HEK293 (cell line): ENCODE measurements around the gene PIANP.

ENCODE experiments used
- CTCF ChIA-PET: fragments of 350-600 bp; formaldehyde crosslinking; extraction: SDS; loops from one replicate; lab custom pipeline; 2021; ENCODE audit warnings: antibody characterized with exemption; lab: Yijun Ruan, JAX
- POLR2A ChIA-PET: fragments of 300-600 bp; formaldehyde crosslinking; extraction: SDS; loops from one replicate; lab custom pipeline; 2020; ENCODE audit warnings: antibody characterized with exemption, inconsistent platforms; lab: Yijun Ruan, JAX
- H3K27ac ChIP-seq: fragments of 200-500 bp; sonication (Bioruptor generic); 2 replicates; pipeline ENCODE4 v1.5.1; 2014; ENCODE audit warnings: low read depth, low read length, control low read depth, inconsistent platforms; ENCODE audit errors: extremely low read depth
- H3K36me3 ChIP-seq, 2 experiments: fragments of 200-500 bp in 1 of 2; sonication (Bioruptor generic) in 1 of 2; 1 replicate in 1 of 2; 2 replicates in 1 of 2; pipeline ENCODE4 v1.5.1; 2014 to 2017; ENCODE audit warnings: inconsistent platforms in 2 of 2, low read length in 2 of 2; ENCODE audit not compliant: control insufficient read depth in 2 of 2, insufficient read depth in 1 of 2
- H3K4me1 ChIP-seq: fragments of 200-500 bp; sonication (Bioruptor generic); 2 replicates; pipeline ENCODE4 v1.5.1; 2014; ENCODE audit warnings: mild to moderate bottlenecking, low read length, inconsistent platforms; ENCODE audit not compliant: control insufficient read depth, insufficient read depth
- H3K4me3 ChIP-seq: 2 replicates; pipeline ENCODE4 v1.5.1; 2011; ENCODE audit warnings: low read depth, mild to moderate bottlenecking, control low read depth, low read length, moderate library complexity
- H3K9me3 ChIP-seq: fragments of 200-500 bp; sonication (Bioruptor generic); 2 replicates; pipeline ENCODE4 v1.5.1; 2014; ENCODE audit warnings: low read depth, low read length, inconsistent platforms; ENCODE audit not compliant: control insufficient read depth, insufficient read depth
- YY1 ChIP-seq: fragments of 450-650 bp; formaldehyde crosslinking; IDR thresholded peaks from 2 replicates; pipeline ENCODE4 v1.5.1; 2018; ENCODE audit warnings: missing biosample characterization, missing genetic modification characterization
- YY2 ChIP-seq: fragments of 450-650 bp; formaldehyde crosslinking; IDR thresholded peaks from 2 replicates; pipeline ENCODE4 v1.5.1; 2016; ENCODE audit warnings: missing biosample characterization, missing genetic modification characterization
- ZNF121 ChIP-seq: fragments of 450-650 bp; formaldehyde crosslinking; IDR thresholded peaks from 2 replicates; pipeline ENCODE4 v1.5.1; 2016; ENCODE audit warnings: missing biosample characterization, missing genetic modification characterization
- ZNF555 ChIP-seq: fragments of 450-650 bp; formaldehyde crosslinking; conservative IDR thresholded peaks from 2 replicates; pipeline ENCODE4 v1.5.1; 2017; ENCODE audit warnings: missing biosample characterization, mild to moderate bottlenecking, missing genetic modification characterization, inconsistent platforms
- ZNF561 ChIP-seq: fragments of 450-650 bp; IDR thresholded peaks from 2 replicates; pipeline ENCODE4 v1.5.1; 2018; ENCODE audit warnings: missing biosample characterization, missing genetic modification characterization, borderline replicate concordance
- TF ChIP-seq, protein P1 (sequence below): fragments of 450-650 bp; formaldehyde crosslinking; IDR thresholded peaks from 2 replicates; pipeline ENCODE4 v1.5.1; 2016; ENCODE audit warnings: missing biosample characterization, missing genetic modification characterization
- TF ChIP-seq, protein P2 (sequence below): fragments of 450-650 bp; formaldehyde crosslinking; optimal IDR thresholded peaks from 2 replicates; pipeline ENCODE3; 2016; ENCODE audit warnings: missing biosample characterization, mild to moderate bottlenecking, missing genetic modification characterization
- TF ChIP-seq, protein P3 (sequence below): IDR thresholded peaks from 2 replicates; pipeline ENCODE4 v1.6.1; 2011; ENCODE audit warnings: mild to moderate bottlenecking, low read depth, low read length, borderline replicate concordance
- TF ChIP-seq, protein P4 (sequence below): fragments of 450-650 bp; formaldehyde crosslinking; IDR thresholded peaks from 2 replicates; pipeline ENCODE4 v1.5.1; 2016; ENCODE audit warnings: missing biosample characterization, missing genetic modification characterization
- TF ChIP-seq, protein P5 (sequence below): fragments of 450-650 bp; formaldehyde crosslinking; IDR thresholded peaks from 2 replicates; pipeline ENCODE4 v1.5.1; 2016; ENCODE audit warnings: missing biosample characterization, missing genetic modification characterization, borderline replicate concordance

Gene PIANP

DNA sequence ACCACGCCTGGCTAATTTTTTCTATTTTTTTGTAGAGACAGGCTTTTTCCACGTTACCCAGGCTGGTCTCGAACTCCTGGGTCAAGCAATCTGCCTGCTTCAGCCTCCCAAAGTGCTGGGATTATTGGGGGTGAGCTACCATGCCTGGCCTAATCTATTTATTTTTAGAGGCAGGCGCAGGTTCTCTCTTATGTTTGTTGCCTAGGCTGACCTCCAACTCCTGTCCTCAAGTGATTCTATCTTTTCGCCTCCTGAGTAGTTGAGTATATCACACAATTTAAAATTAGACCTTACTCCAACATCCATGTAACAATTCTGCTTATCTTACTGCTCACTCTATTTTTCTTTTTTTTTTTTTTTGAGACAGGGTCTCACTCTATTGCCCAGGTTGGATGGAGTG is 46.6 kb downstream of the PIANP start (continued):
- TF ChIP-seq, protein P1, sequence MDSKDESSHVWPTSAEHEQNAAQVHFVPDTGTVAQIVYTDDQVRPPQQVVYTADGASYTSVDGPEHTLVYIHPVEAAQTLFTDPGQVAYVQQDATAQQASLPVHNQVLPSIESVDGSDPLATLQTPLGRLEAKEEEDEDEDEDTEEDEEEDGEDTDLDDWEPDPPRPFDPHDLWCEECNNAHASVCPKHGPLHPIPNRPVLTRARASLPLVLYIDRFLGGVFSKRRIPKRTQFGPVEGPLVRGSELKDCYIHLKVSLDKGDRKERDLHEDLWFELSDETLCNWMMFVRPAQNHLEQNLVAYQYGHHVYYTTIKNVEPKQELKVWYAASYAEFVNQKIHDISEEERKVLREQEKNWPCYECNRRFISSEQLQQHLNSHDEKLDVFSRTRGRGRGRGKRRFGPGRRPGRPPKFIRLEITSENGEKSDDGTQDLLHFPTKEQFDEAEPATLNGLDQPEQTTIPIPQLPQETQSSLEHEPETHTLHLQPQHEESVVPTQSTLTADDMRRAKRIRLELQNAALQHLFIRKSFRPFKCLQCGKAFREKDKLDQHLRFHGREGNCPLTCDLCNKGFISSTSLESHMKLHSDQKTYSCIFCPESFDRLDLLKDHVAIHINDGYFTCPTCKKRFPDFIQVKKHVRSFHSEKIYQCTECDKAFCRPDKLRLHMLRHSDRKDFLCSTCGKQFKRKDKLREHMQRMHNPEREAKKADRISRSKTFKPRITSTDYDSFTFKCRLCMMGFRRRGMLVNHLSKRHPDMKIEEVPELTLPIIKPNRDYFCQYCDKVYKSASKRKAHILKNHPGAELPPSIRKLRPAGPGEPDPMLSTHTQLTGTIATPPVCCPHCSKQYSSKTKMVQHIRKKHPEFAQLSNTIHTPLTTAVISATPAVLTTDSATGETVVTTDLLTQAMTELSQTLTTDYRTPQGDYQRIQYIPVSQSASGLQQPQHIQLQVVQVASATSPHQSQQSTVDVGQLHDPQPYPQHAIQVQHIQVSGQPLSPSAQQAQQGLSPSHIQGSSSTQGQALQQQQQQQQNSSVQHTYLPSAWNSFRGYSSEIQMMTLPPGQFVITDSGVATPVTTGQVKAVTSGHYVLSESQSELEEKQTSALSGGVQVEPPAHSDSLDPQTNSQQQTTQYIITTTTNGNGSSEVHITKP (tag by site-specific recombination): no peak
- TF ChIP-seq, protein P2, sequence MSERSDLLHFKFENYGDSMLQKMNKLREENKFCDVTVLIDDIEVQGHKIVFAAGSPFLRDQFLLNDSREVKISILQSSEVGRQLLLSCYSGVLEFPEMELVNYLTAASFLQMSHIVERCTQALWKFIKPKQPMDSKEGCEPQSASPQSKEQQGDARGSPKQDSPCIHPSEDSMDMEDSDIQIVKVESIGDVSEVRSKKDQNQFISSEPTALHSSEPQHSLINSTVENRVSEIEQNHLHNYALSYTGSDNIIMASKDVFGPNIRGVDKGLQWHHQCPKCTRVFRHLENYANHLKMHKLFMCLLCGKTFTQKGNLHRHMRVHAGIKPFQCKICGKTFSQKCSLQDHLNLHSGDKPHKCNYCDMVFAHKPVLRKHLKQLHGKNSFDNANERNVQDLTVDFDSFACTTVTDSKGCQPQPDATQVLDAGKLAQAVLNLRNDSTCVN (tag by site-specific recombination): no peak
- TF ChIP-seq ZNF561 (tag by site-specific recombination): no peak
- TF ChIP-seq ZNF555: no peak
- TF ChIP-seq, protein P3, sequence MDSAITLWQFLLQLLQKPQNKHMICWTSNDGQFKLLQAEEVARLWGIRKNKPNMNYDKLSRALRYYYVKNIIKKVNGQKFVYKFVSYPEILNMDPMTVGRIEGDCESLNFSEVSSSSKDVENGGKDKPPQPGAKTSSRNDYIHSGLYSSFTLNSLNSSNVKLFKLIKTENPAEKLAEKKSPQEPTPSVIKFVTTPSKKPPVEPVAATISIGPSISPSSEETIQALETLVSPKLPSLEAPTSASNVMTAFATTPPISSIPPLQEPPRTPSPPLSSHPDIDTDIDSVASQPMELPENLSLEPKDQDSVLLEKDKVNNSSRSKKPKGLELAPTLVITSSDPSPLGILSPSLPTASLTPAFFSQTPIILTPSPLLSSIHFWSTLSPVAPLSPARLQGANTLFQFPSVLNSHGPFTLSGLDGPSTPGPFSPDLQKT: no peak
- no peak for TF ChIP-seq YY1 (tag by site-specific recombination)
- TF ChIP-seq, all 188 proteins: peak for 0

DNA sequence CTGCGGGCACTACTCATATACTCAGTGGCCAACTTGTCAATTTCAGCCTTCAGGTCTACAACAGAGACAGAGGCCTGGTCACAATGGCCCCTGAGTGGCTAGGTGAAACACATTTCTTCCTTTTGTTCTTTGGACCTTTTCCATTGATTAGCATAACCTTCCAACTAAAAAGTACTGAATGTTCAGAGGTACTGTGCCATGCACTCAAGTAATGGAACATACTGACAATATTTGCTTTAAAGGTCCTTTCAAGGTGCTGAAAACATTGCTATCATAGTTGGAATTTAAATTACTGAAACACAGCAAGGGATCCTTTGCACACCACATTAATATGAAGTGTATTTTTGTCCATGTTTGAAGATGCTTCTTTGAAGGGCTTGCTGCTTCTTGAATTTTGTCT is 47.3 kb downstream of the PIANP start:
- no peaks in the 10 kb centered on the region for H3K9me3 ChIP-seq
- TF ChIP-seq, protein P4, sequence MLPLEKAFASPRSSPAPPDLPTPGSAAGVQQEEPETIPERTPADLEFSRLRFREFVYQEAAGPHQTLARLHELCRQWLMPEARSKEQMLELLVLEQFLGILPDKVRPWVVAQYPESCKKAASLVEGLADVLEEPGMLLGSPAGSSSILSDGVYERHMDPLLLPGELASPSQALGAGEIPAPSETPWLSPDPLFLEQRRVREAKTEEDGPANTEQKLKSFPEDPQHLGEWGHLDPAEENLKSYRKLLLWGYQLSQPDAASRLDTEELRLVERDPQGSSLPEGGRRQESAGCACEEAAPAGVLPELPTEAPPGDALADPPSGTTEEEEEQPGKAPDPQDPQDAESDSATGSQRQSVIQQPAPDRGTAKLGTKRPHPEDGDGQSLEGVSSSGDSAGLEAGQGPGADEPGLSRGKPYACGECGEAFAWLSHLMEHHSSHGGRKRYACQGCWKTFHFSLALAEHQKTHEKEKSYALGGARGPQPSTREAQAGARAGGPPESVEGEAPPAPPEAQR: no peak
- TF ChIP-seq ZNF121 (tag by site-specific recombination) (no peak), YY2 (tag by site-specific recombination) (no peak)
- TF ChIP-seq, protein P5, sequence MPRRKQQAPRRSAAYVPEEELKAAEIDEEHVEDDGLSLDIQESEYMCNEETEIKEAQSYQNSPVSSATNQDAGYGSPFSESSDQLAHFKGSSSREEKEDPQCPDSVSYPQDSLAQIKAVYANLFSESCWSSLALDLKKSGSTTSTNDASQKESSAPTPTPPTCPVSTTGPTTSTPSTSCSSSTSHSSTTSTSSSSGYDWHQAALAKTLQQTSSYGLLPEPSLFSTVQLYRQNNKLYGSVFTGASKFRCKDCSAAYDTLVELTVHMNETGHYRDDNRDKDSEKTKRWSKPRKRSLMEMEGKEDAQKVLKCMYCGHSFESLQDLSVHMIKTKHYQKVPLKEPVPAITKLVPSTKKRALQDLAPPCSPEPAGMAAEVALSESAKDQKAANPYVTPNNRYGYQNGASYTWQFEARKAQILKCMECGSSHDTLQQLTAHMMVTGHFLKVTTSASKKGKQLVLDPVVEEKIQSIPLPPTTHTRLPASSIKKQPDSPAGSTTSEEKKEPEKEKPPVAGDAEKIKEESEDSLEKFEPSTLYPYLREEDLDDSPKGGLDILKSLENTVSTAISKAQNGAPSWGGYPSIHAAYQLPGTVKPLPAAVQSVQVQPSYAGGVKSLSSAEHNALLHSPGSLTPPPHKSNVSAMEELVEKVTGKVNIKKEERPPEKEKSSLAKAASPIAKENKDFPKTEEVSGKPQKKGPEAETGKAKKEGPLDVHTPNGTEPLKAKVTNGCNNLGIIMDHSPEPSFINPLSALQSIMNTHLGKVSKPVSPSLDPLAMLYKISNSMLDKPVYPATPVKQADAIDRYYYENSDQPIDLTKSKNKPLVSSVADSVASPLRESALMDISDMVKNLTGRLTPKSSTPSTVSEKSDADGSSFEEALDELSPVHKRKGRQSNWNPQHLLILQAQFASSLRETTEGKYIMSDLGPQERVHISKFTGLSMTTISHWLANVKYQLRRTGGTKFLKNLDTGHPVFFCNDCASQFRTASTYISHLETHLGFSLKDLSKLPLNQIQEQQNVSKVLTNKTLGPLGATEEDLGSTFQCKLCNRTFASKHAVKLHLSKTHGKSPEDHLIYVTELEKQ (tag by site-specific recombination): no peak
- TF ChIP-seq, protein P2 (tag by site-specific recombination): no peak
- TF ChIP-seq, all 188 proteins: peak for 0
- Histone ChIP-seq H3K4me3 (no peak overlapping the region), H3K4me1 (no peaks in the 10 kb centered on the region), H3K36me3 (peaks cover 19 to 60% of the 10 kb centered on the region in 2 experiments; a peak in 2 of 3 replicates), H3K27ac (no peak overlapping the region)
- ChIA-PET CTCF (interaction anchor here (0.6 to 1.6 kb wide), 2 partner anchors 31 to 127 kb away, joined by 3 to 4 read pairs; no protein-coding TSS in a partner anchor), POLR2A (no interaction called here)
